ENCODE results near the gene CLDN5. TPM values are rescaled to one million over a fixed set of nuclear protein-coding genes. Genes with fewer than 3 reads are reported as not detected.

Gene CLDN5
- total RNA-seq, 1 donor from 2014 or later = not detected

GRCh38 chr22:19501897-19502447 lies 22.2 kb downstream of the CLDN5 start:
- DNase-seq (ENCODE audit: low spot score) = no peak
- H3K4me3 Mint-ChIP-seq (ENCODE audit: unreplicated experiment) = no peak overlapping the region
- H3K9me3 Mint-ChIP-seq (ENCODE audit: low read depth) = no peaks in the 10 kb centered on the region
- no peak for TF ChIP-seq CTCF (IDR thresholded peaks at IDR 0.05)
- no peak overlapping the region for H3K27ac Mint-ChIP-seq (ENCODE audit: unreplicated experiment)
- H3K4me1 Mint-ChIP-seq (ENCODE audit: low read depth) = peaks cover 6% of the 10 kb centered on the region
- H3K27me3 Mint-ChIP-seq (ENCODE audit: low read depth) = no peaks in the 10 kb centered on the region
- H3K36me3 Mint-ChIP-seq (ENCODE audit: low read depth) = no peaks in the 10 kb centered on the region

- H3K4me1 Mint-ChIP-seq (ENCODE audit: low read depth) = peaks cover 10% of the 10 kb centered on the region
- no peaks in the 10 kb centered on the region for H3K27me3 Mint-ChIP-seq (ENCODE audit: low read depth)
- no peak overlapping the region for H3K27ac Mint-ChIP-seq (ENCODE audit: unreplicated experiment)
- no peaks in the 10 kb centered on the region for H3K36me3 Mint-ChIP-seq (ENCODE audit: low read depth)
- H3K9me3 Mint-ChIP-seq (ENCODE audit: low read depth) = no peaks in the 10 kb centered on the region
- H3K4me3 Mint-ChIP-seq (ENCODE audit: unreplicated experiment) = no peak overlapping the region
- TF ChIP-seq CTCF (IDR thresholded peaks at IDR 0.05) = no peak
- DNase-seq (ENCODE audit: low spot score) = no peak
Measured at GRCh38 chr22:19499880-19500242, 24.3 kb downstream of the CLDN5 start.

- H3K4me1 Mint-ChIP-seq (ENCODE audit: low read depth) = peaks cover 10% of the 10 kb centered on the region
- no peaks in the 10 kb centered on the region for H3K9me3 Mint-ChIP-seq (ENCODE audit: low read depth)
- H3K36me3 Mint-ChIP-seq (ENCODE audit: low read depth) = no peaks in the 10 kb centered on the region
- H3K4me3 Mint-ChIP-seq (ENCODE audit: unreplicated experiment) = no peak overlapping the region
- H3K27me3 Mint-ChIP-seq (ENCODE audit: low read depth) = no peaks in the 10 kb centered on the region
- no peak for TF ChIP-seq CTCF (IDR thresholded peaks at IDR 0.05)
- no peak for DNase-seq (ENCODE audit: low spot score)
- no peak overlapping the region for H3K27ac Mint-ChIP-seq (ENCODE audit: unreplicated experiment)
Measured at GRCh38 chr22:19499236-19499879, 24.9 kb downstream of the CLDN5 start.

GRCh38 chr22:19498866-19499190 lies 25.4 kb downstream of the CLDN5 start:
- no peak overlapping the region for H3K27ac Mint-ChIP-seq (ENCODE audit: unreplicated experiment)
- no peaks in the 10 kb centered on the region for H3K9me3 Mint-ChIP-seq (ENCODE audit: low read depth)
- no peaks in the 10 kb centered on the region for H3K27me3 Mint-ChIP-seq (ENCODE audit: low read depth)
- no peaks in the 10 kb centered on the region for H3K36me3 Mint-ChIP-seq (ENCODE audit: low read depth)
- no peak overlapping the region for H3K4me3 Mint-ChIP-seq (ENCODE audit: unreplicated experiment)
- no peak for DNase-seq (ENCODE audit: low spot score)
- TF ChIP-seq CTCF (IDR thresholded peaks at IDR 0.05) = no peak
- H3K4me1 Mint-ChIP-seq (ENCODE audit: low read depth) = peaks cover 10% of the 10 kb centered on the region

- no peak overlapping the region for H3K27ac Mint-ChIP-seq (ENCODE audit: unreplicated experiment)
- H3K4me3 Mint-ChIP-seq (ENCODE audit: unreplicated experiment) = no peak overlapping the region
- H3K9me3 Mint-ChIP-seq (ENCODE audit: low read depth) = no peaks in the 10 kb centered on the region
- no peaks in the 10 kb centered on the region for H3K27me3 Mint-ChIP-seq (ENCODE audit: low read depth)
- H3K4me1 Mint-ChIP-seq (ENCODE audit: low read depth) = peaks cover 10% of the 10 kb centered on the region
- no peak for DNase-seq (ENCODE audit: low spot score)
- TF ChIP-seq CTCF (IDR thresholded peaks at IDR 0.05) = no peak
- no peaks in the 10 kb centered on the region for H3K36me3 Mint-ChIP-seq (ENCODE audit: low read depth)
Measured at GRCh38 chr22:19498154-19498865, 25.9 kb downstream of the CLDN5 start.

Measured in chondrocyte (in vitro differentiated cells).